GM12873 (cell line): ENCODE measurements around the gene MOCS1.

ENCODE experiments used
- CTCF ChIP-seq: IDR thresholded peaks from 2 replicates; pipeline ENCODE4 v1.5.1; 2012; ENCODE audit warnings: low read depth, mild to moderate bottlenecking, moderate library complexity, low read length, control low read depth; ENCODE audit not compliant: insufficient read depth; ENCODE audit errors: missing control alignments

The MOCS1 gene

GRCh38 chr6:39907871-39908575 lies 26.2 kb downstream of the MOCS1 start:
- no peak for TF ChIP-seq CTCF

DNA sequence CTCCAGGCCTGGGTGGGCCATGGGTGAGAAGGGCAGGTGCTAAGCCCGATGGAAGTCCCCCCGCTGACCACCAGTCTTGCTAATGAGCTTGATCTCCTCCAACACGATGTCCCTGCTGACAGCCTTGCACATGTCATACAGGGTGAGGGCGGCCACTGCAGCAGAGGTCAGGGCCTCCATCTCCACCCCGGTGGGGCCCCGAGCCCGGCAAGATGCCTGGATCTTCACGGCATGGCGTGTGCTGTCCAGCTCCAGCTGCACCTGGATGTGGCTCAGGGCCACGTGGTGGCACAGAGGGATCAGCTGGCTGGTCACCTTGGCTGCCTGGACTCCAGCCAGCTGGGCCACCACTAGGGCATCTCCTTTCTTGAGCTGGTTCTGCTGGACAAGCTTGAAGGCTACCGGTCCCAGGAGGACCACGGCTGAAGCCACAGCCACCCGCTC lies 27.9 kb downstream of the MOCS1 start:
- TF ChIP-seq CTCF = no peak

DNA sequence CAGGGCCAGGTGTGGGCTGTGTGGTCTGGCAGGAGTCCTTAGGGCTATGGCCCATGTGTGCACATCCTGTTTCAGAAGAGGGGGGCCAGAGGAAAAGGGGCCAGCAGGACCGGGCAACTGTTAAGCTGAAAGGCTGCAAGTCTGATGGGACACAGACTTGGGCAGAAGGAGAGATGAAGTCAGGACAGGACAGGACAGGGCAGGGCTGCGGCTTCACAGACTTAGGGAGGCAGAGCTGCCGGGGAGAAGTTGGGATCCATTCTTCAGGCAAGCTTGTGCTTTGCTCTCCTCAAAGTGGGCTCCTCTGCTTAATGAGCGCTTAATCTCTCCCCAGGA lies 28.7 kb downstream of the MOCS1 start:
- TF ChIP-seq CTCF = no peak

DNA sequence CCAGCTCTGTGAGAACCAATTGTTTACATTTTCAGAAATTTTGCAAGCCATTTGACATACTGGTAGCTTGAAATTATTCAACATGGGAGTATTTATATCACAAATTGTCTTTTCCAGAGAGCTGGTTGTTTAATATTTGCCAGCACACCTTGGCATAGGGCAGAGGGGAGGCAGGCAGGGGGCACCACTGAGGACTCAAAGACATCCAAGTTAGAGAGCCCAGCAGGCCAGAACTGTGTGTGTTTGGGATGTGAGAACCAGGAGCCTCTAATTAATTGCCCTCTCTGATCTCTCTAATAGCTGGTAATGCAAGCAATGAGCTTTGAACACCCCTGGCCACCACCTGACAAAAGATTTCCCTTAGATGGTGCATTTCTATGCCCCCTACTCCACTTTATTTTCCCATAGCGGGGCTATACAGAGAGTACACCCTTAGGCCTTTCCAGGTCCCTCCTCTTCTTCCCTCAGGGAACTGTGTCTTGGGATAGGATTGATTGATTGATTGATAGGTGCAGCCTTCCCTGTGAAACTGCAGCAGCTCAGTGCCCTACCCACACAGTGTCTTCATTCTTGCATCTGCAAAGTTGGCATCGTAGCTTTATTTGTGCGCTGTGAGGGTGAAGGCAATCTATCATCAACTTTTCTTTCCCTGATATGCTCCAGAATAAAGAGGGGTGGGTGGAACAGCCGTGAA lies 29.2 kb downstream of the MOCS1 start:
- no peak for TF ChIP-seq CTCF

GRCh38 chr6:39903656-39904055 lies 30.6 kb downstream of the MOCS1 start:
- TF ChIP-seq CTCF = no peak

- TF ChIP-seq CTCF = no peak
Measured at GRCh38 chr6:39902786-39903465, 31.3 kb downstream of the MOCS1 start.

DNA sequence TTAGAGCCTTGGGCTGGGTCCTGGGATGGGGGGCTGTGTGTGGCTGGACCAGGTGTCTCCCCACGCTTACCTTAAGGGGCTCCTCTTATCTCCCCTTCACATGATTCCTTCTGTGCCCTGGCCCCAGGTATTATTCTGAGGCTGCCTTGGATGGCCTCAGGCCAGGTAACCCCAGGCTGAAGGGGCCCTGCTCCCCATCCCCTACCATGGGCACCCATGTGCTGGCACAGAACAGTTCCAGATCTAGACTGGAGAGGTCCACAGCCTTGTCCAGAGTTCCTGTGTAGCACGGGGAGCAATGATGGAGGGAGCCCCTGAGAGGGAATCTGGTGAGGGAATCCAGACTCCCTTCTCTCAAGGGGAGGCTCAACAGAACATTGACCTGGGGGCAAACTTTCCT lies 32.1 kb downstream of the MOCS1 start:
- no peak for TF ChIP-seq CTCF
